HUES64 (cell line): ENCODE data around the gene TTC39B.

Experiments used
- H3K27ac ChIP-seq: 2 replicates; pipeline ENCODE4 v1.7.0; 2013; ENCODE audit warnings: low read depth, low read length, inconsistent platforms
- H3K27me3 ChIP-seq: 2 replicates; pipeline ENCODE4 v1.6.1; 2013; ENCODE audit warnings: mild to moderate bottlenecking, low read length; ENCODE audit not compliant: insufficient read depth
- H3K36me3 ChIP-seq: 2 replicates; pipeline ENCODE4 v1.6.1; 2013; ENCODE audit warnings: mild to moderate bottlenecking, low read length; ENCODE audit not compliant: insufficient read depth
- H3K4me1 ChIP-seq: 2 replicates; pipeline ENCODE4 v1.6.1; 2013; ENCODE audit warnings: mild to moderate bottlenecking, low read length, moderate library complexity; ENCODE audit not compliant: insufficient read depth
- H3K4me3 ChIP-seq: 2 replicates; pipeline ENCODE4 v1.5.1; 2013; ENCODE audit warnings: mild to moderate bottlenecking, low read length, moderate library complexity
- H3K9ac ChIP-seq: 2 replicates; pipeline ENCODE4 v1.6.1; 2013; ENCODE audit warnings: mild to moderate bottlenecking, low read depth, low read length
- H3K9me3 ChIP-seq: 2 replicates; pipeline ENCODE4 v1.6.1; 2013; ENCODE audit warnings: low read depth, low read length; ENCODE audit not compliant: insufficient read depth
- WGBS: fragments of 150-250, 120-280 bp; methylation state at CpG from one replicate; pipeline ENCODE4 v1.1.7; 2013; ENCODE audit warnings: missing lambda C conversion rate; 5-methylcytosine and 5-hydroxymethylcytosine counted together

TTC39B gene

GRCh38 chr9:15144622-15145061, 162.4 kb downstream of the TTC39B start:
- H3K9ac ChIP-seq = no peak overlapping the region
- peaks cover 20% of the 10 kb centered on the region for H3K4me1 ChIP-seq
- H3K4me3 ChIP-seq = no peak overlapping the region
- no peak overlapping the region for H3K27ac ChIP-seq
- 92% methylated on average over 4 of the region's 4 CpGs for WGBS
- H3K27me3 ChIP-seq = no peaks in the 10 kb centered on the region
- H3K9me3 ChIP-seq = no peaks in the 10 kb centered on the region
- H3K36me3 ChIP-seq = no peaks in the 10 kb centered on the region

GRCh38 chr9:15142878-15143534, 164.0 kb downstream of the TTC39B start:
- H3K27me3 ChIP-seq = no peaks in the 10 kb centered on the region
- H3K36me3 ChIP-seq = no peaks in the 10 kb centered on the region
- H3K9ac ChIP-seq = no peak overlapping the region
- peaks cover 31% of the 10 kb centered on the region for H3K4me1 ChIP-seq
- 74% methylated on average over 6 of the region's 6 CpGs for whole genome bisulfite sequencing
- H3K27ac ChIP-seq = no peak overlapping the region
- H3K4me3 ChIP-seq = no peak overlapping the region
- no peaks in the 10 kb centered on the region for H3K9me3 ChIP-seq

GRCh38 chr9:15140051-15140450, 167.0 kb downstream of the TTC39B start:
- 100% methylated on average over 1 of the region's 1 CpG for WGBS
- Histone ChIP-seq H3K9ac (no peak overlapping the region), H3K27ac (no peak overlapping the region), H3K4me1 (peaks cover 42% of the 10 kb centered on the region), H3K4me3 (no peak overlapping the region), H3K9me3 (no peaks in the 10 kb centered on the region), H3K27me3 (no peaks in the 10 kb centered on the region), H3K36me3 (no peaks in the 10 kb centered on the region)

GRCh38 chr9:15139469-15139868, 167.5 kb downstream of the TTC39B start:
- Histone ChIP-seq H3K36me3 (no peaks in the 10 kb centered on the region), H3K27ac (no peak overlapping the region; the same call in 1 of the 2 replicates), H3K4me1 (peaks cover 40% of the 10 kb centered on the region), H3K4me3 (no peak overlapping the region), H3K27me3 (no peaks in the 10 kb centered on the region), H3K9ac (no peak overlapping the region), H3K9me3 (no peaks in the 10 kb centered on the region)
- WGBS = 89% methylated on average over 11 of the region's 13 CpGs

GRCh38 chr9:15138357-15138686, 168.7 kb downstream of the TTC39B start:
- WGBS = 13% methylated on average over 2 of the region's 2 CpGs
- H3K4me1 ChIP-seq = peaks cover 36% of the 10 kb centered on the region
- H3K9ac ChIP-seq = peak overlapping the region; percentile 40
- no peaks in the 10 kb centered on the region for H3K36me3 ChIP-seq
- H3K9me3 ChIP-seq = no peaks in the 10 kb centered on the region
- no peaks in the 10 kb centered on the region for H3K27me3 ChIP-seq
- H3K27ac ChIP-seq = peak overlapping the region; percentile 95
- H3K4me3 ChIP-seq = no peak overlapping the region

- Histone ChIP-seq H3K4me1 (peaks cover 36% of the 10 kb centered on the region), H3K27ac (peak overlapping the region; percentile 95), H3K9me3 (no peaks in the 10 kb centered on the region), H3K4me3 (no peak overlapping the region), H3K9ac (peak overlapping the region; percentile 38), H3K36me3 (no peaks in the 10 kb centered on the region), H3K27me3 (no peaks in the 10 kb centered on the region)
- WGBS = 90% methylated on average over 6 of the region's 6 CpGs
These were observed 169.2 kb downstream of the TTC39B start for GRCh38 chr9:15137658-15138356.

- H3K4me1 ChIP-seq = peaks cover 36% of the 10 kb centered on the region
- 82% methylated on average over 1 of the region's 2 CpGs for whole genome bisulfite sequencing
- no peaks in the 10 kb centered on the region for H3K9me3 ChIP-seq
- peak overlapping the region; percentile 70 for H3K27ac ChIP-seq
- H3K27me3 ChIP-seq = no peaks in the 10 kb centered on the region
- H3K9ac ChIP-seq = no peak overlapping the region
- H3K4me3 ChIP-seq = no peak overlapping the region
- no peaks in the 10 kb centered on the region for H3K36me3 ChIP-seq
These were observed 169.9 kb downstream of the TTC39B start for GRCh38 chr9:15137089-15137488.

GRCh38 chr9:15136646-15137045, 170.4 kb downstream of the TTC39B start:
- H3K36me3 ChIP-seq = no peaks in the 10 kb centered on the region
- no peak overlapping the region for H3K9ac ChIP-seq
- no peaks in the 10 kb centered on the region for H3K27me3 ChIP-seq
- H3K9me3 ChIP-seq = no peaks in the 10 kb centered on the region
- peaks cover 36% of the 10 kb centered on the region for H3K4me1 ChIP-seq
- no peak overlapping the region for H3K4me3 ChIP-seq
- H3K27ac ChIP-seq = peak overlapping the region; percentile 70
- WGBS = 87% methylated on average over 5 of the region's 5 CpGs

- no peaks in the 10 kb centered on the region for H3K9me3 ChIP-seq
- no peaks in the 10 kb centered on the region for H3K27me3 ChIP-seq
- H3K4me1 ChIP-seq = peaks cover 36% of the 10 kb centered on the region
- no peak overlapping the region for H3K27ac ChIP-seq
- no peaks in the 10 kb centered on the region for H3K36me3 ChIP-seq
- H3K9ac ChIP-seq = peak overlapping the region; percentile 51; the same call in 1 of the 2 replicates
- H3K4me3 ChIP-seq = no peak overlapping the region
- WGBS = 37% methylated on average over 18 of the region's 18 CpGs
These were observed 171.7 kb downstream of the TTC39B start for GRCh38 chr9:15135164-15135792.

GRCh38 chr9:15133488-15133887, 173.5 kb downstream of the TTC39B start:
- H3K4me3 ChIP-seq = no peak overlapping the region
- H3K9me3 ChIP-seq = no peaks in the 10 kb centered on the region
- 85% methylated on average over 3 of the region's 3 CpGs for WGBS
- no peaks in the 10 kb centered on the region for H3K36me3 ChIP-seq
- H3K9ac ChIP-seq = no peak overlapping the region
- H3K4me1 ChIP-seq = peaks cover 24% of the 10 kb centered on the region
- no peaks in the 10 kb centered on the region for H3K27me3 ChIP-seq
- H3K27ac ChIP-seq = no peak overlapping the region

- Histone ChIP-seq H3K36me3 (no peaks in the 10 kb centered on the region), H3K4me1 (peaks cover 12% of the 10 kb centered on the region), H3K4me3 (no peak overlapping the region), H3K27me3 (no peaks in the 10 kb centered on the region), H3K9ac (no peak overlapping the region), H3K9me3 (no peaks in the 10 kb centered on the region), H3K27ac (no peak overlapping the region)
- WGBS = 93% methylated on average over 5 of the region's 5 CpGs
These were observed 174.9 kb downstream of the TTC39B start for GRCh38 chr9:15132091-15132490.
